UCSD-AML1 (cell line): Measurements from ENCODE around the gene CACNA1G.

Experiments used
- DNase-seq: peaks from one replicate; lab custom pipeline; 2025; ENCODE audit not compliant: unreplicated experiment; lab: John Stamatoyannopoulos, UW

Gene CACNA1G

DNA sequence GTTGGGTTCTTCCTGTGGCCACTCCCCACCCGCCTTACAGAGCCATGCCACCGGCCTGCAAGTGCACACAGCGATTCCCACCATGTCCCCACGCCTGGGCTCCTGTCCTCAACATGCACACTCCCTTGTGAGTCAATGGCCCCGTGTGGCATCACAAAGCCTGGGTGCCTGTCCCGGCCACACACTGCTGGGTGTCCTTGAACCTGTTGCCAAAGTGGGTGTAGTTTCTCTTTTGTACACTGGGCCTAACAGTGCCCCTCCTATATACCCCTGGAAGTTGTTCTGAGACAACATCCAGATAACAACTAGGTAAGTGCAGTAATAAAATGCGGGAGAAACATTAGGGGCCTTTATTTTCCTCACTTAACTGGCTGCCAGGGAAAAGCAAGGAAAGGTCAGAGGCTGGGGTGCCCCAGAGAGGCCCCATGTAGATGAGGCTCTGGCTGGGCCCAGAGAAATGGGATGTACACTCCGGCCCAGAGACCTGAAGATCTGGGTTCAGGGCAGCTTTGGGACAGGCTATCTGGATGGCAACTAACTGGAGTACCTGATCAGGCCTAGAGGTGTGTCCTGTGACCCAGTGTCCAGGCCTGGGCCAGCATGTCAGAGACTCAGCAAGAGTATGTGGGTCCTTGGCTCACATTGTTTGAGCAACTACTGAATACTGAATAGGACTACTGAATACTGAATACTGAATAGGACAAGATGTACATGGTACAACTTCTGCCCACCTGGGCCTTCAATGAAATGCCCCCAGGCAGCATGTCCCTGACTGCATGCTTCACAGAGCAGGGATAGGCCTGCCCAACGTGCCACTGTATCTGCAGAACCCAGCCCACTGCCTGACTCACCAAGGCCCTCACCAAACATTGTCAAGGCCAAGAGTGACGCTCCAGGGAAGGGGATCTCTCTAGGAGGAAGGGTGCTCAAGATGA lies 82.5 kb downstream of the CACNA1G start:
- DNase-seq = no peak

DNA sequence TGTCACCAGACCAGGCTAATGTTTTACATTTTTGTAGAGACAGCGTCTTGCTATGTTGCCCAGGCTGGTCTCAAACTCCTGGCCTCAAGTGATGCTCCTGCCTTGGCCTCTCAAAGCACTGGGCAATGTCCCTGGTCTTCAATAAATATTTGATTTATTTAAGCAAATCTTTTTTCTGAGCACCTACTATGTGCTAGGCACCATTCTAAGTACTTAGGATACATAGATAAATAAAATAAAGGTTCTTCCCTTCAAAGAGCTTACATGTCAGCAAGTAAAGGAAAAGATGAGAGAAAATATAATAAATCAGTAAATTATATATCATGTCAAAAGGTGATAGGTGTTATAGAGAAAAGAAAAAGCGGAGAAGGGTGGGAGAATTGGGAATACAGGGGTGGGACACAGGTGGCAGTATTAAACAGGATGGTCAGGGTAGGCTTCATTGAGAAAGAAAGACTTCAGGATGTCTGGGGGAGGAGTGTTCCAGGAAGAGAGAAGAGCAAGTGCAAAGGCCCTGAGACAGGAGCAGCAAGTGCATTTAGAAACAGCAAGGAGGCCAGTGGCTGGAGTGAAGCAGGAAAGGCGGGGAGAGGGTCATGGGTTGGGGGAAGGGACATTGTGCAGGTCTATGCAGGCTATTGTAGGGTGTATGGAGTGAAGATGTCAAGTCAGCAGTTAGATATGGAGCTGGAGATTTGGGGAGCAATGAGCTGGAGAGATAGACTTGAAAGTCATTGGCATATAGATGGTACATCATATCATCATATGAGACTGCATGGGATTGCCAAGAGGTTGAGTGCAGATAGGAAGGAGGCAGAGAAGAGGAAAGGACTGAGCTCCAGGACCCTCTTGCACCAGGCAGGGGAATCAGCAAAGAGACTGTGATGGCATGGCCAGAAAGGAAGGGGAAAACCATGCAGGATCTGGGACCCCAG lies 85.5 kb downstream of the CACNA1G start:
- no peak for DNase-seq

DNA sequence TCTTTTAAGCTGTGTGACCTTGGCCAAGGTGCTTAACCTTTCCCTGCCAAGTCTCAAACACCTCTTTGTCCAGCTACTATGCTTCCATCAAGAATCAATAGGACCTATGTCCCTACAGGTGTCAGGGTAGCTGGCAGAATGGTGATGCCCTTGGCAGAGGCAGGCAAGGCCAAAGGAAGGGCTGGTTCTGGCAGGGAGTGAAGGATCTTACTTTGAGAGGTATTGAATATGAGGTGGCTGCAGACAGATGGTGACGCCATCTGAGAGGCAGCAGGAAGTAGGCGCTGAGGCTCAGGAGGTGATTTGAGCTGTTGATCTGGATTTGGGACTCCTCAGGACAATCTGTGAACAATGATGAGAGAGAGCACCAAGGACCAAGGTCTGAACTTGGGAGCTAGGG lies 86.7 kb downstream of the CACNA1G start:
- DNase-seq = no peak

DNA sequence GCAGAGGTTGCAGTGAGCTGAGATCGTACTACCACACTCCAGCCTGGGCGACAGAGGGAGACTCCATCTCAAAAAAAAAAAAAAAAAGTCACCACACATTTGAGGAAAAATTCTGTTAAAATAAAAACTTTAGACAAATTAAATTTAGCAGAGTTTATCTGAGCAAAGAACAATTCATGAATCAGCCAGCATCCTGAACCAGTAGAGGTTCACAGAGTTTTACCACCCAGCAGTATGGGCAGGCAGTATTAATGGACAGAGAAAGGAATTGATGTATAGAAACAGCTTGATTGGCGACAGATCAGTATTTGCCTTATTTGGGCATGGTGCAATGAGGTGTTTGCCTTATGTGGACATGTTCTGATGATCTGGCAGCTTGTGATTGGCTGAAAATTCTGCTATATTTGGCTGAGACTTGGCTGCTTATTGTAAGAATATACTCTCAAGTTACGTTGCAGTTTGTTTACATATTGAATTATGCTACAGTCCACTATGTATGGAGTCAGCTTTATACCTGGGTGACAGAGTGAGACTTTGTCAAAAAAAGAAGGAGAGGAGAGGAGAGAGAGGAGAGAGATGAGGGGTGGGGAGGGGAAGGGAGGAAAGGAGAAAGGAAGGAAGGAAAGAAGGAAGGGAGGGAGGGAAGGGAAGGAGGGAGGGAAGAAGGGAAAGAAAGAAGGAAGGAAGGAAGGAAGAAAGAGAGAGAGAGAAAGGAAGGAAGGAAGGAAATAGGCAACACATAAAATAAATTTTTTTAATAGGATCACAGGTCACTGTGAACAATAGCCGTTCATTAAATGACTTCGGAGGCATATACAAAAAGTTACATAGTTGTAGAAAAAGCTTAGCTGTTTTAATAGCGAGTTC lies 88.8 kb downstream of the CACNA1G start:
- no peak for DNase-seq

DNA sequence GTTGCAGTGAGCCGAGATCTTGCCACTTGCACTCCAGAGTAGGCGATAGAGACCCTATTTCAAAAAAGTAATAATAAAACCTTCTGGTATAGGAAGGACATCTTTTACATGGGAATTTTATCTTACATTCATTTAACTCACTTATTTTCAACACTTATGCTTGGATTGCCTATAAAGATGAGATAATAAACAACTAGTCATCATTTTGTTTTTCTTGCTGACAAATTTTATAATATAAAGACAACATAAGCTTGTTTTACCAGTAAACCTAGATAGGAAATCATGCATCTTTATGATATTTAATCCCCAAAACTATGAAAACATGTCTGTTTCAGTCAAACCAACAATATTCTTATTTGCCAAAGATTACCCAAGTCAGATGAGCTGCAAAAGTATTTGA lies 91.1 kb downstream of the CACNA1G start:
- no peak for DNase-seq

DNA sequence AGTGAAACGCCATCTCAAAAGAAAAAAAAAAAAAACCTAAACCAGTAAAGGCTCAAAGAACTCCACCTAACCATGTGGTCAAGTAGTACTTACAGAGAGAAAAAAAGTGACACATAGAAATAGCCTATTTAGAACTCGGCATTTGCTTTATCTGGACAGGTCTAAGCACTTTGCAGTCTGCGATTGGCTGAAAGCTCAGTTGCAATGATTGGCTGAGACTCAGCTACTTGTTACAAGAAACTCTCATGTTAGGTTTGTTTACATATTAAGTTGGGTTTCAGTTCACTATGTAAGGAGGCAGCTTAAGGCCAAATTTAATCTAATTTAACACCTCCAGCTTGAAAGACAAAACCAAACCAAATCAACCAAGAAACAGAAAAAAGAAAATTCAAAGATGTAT lies 93.2 kb downstream of the CACNA1G start:
- no peak for DNase-seq

DNA sequence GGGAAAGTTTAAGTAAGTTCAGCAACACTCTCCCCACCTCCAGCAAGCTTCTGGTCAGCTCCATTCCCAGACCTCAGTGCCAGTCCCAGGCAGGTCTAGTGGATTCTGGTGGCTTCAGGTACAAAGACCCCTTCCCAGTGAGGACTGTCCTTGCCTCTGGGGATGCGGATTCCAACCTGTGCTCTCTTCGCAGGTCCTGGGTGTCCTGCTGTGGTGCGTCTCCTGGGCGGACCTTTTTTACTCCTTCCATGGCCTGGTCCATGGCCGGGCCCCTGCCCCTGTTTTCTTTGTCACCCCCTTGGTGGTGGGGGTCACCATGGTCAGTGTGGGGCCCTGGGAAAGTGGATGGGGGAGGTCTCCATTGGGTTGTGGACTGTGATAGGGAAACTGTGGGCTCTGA lies 96.0 kb downstream of the CACNA1G start:
- no peak for DNase-seq

DNA sequence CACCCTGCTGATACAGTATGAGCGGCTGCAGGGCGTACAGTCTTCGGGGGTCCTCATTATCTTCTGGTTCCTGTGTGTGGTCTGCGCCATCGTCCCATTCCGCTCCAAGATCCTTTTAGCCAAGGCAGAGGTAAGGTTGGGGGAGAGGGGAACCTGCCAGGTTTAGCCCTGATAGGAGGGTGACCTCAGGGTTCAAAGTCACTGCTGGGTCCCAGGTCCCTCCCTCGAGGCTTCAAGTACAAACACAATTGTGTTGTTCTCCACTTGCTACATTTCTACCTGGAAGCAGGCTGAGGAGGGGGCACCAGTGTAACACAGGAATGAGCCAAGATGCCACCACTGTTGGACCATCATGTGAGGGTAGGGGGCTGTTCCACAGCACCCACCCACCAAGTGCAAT lies 96.5 kb downstream of the CACNA1G start:
- no peak for DNase-seq

DNA sequence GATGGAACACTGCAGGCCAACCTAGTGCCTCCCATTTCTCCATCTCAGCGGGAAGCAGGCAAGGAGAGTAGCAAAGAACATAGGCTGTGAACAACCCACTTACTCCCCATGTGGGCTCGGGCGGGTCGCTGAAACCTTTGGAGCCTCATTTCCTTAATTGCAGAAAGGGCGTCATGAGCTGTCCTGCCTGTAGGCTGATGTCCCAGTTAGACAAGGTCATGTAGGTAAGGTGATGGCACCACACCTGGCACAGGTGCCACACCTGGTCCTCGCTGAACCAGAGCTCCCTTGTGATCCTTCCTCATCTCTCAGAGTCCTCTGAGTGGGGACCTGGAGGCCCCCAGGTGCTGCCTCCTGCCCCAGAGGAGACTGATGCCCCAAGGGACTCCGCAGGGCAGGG lies 97.1 kb downstream of the CACNA1G start:
- no peak for DNase-seq

DNA sequence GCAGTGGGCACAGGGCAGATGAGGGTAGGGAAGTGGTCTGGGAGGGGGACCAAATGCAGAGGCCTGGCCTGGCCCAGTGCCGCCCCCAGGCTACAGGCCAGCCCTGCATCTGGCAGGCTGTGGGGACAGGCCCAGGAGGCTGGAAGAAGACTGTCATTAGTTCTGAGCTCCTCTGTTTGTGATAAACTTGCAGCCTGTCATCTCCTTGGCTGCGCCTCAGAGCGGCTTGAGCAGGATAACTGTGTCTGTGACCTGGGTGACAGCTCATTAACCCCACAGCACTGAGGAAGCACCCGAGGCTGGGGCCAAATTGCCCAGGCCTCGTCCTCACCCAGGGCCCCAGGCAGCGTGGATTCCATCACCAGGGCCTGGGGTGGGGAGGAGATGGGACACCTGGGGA lies 98.1 kb downstream of the CACNA1G start:
- DNase-seq = no peak

DNA sequence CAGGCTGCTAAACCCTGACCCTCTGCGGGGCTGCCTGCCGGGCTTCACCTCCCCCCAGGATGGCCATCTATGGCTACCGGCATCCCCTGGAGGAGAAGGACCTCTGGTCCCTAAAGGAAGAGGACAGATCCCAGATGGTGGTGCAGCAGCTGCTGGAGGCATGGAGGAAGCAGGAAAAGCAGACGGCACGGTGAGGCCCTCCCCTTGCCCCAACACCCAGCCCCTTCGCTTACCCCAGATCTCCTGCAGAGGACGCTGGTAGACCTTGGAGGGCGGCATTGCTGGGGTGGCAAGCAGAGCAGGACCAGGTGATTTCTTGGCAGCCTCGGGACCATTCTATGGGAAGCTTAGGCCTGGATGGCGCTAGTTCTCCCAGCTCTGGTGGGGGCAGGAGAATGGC lies 98.7 kb downstream of the CACNA1G start:
- DNase-seq = no peak

DNA sequence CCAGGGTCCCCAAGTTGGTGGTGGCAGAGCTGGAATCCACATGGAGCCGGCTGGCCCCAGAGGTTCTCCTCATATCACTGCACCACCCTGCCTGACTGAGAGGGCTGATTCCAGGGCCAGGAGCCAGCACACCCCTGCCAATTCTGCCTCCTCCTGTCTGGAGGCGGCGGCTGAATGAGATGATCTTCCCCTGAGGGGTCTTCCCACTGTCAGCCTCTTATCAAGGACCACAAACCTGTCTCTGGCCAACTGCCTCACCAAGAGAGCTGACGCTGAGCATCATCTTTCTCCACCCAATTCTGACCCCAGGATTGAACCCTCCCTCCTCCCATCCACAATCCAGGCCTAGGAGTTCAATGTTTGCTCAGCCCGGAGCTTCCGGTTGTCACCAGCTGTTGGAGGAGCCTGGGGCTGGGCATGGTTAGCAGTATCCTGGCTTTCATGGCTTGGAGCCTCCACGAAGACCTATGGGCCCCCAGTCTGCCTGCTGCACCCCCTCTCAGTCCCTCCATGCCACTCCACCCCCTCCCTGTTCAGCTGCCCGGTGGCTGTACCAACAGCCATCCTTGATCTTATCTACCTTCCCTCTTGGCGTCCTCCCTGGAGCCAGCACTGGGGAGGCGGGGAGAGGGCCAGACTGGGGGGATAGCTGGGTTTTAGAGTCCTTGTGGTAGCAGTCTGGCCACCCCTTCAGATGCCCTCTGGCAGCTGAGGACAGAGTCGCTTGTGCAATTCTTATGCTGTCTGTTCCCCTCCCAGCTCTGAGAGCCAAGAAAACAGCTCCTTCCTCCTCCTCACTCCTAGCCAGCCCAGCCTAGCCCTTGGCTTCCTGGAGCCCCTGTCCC lies 99.7 kb downstream of the CACNA1G start:
- no peak for DNase-seq

DNA sequence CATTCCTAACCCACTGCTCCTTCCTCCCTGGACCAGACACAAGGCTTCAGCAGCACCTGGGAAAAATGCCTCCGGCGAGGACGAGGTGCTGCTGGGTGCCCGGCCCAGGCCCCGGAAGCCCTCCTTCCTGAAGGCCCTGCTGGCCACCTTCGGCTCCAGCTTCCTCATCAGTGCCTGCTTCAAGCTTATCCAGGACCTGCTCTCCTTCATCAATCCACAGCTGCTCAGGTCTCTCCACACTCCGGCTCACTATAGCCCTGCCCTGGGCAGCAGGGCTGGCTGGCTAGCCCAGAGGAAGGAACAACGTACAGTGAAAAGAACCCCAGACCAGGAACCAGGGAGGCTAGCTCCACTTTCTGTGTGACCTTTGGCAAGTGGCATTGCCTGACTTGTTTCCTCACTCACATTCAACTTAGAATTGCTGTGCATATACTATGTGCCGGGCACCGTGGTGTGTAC lies 100.4 kb downstream of the CACNA1G start:
- peak; percentile 51 for DNase-seq

DNA sequence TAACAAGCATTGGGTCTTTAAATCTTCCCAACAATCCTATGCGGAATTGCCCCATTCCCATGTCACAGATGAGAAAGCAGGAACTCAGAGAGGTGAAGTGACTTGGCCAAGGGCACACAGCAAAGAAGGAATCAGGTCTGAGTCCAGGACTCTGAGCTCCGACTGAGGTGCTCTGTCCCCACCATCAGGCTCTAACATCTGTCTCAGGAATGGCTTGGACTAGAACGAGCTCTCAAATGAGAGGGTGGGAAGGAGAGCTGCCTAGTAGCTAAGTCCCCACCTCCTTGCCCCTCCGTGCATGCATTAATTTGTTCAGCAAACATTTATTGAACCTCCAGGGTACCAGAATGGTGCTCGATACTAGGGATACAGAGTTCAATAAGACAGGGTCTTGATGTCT lies 100.8 kb downstream of the CACNA1G start:
- no peak for DNase-seq

DNA sequence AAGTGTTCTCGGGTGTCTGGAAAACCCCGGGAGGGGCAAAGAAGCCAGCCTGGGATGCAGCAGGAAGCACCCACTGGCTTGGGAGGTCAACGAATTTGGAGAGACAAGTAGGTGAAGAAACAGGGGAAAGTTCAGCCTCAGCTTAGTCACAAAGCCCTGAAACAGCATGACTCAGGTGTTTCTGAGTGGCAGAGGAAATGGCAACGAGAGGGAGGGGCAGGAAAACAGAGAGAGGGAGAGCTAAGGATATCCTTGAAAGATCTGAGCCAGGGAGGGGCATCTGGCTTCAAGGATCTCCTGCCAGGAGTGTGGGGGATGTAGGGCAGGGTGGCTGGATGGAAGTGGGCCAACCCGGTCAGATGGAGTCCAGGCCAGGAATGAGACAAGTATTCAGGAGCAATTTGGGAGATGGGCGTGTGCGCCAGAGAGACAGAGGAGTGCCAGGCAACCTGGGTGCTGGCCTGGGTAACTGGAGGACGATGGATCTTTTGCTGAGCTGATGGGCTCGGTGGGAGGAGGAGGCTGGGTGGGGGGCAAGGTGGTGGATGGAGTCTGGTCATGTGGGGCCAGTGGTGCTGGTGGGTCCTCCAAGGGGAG lies 101.4 kb downstream of the CACNA1G start:
- peak; percentile 68 for DNase-seq

DNA sequence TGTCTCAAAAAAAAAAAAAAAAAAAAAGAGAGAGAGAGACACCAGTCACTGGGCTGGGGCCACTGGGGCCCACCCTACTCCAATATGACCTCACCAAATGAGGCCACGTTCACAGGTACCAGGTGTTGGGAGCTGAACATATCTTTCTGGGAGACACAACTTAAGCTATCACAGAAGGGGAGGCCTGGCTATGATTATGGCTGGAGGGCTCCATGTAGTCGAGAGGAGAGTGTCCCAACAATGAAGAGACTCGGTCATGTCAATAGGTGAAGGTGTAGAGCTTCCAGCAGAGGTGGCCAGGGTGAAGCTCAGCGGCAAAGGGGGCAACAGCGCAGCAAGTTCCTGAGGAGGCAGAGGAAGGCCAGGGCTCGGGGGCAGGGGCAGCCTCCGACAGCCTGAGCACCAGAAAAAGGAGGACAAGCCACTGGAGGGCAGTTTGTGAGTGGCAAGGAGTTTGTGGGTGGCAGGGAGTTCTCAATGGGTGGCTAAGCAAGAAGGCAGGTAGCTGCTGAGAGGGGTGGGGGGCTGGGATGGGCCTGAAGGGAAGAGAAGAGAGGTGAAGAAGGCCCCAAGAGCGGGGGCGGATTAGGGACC lies 102.2 kb downstream of the CACNA1G start:
- no peak for DNase-seq

DNA sequence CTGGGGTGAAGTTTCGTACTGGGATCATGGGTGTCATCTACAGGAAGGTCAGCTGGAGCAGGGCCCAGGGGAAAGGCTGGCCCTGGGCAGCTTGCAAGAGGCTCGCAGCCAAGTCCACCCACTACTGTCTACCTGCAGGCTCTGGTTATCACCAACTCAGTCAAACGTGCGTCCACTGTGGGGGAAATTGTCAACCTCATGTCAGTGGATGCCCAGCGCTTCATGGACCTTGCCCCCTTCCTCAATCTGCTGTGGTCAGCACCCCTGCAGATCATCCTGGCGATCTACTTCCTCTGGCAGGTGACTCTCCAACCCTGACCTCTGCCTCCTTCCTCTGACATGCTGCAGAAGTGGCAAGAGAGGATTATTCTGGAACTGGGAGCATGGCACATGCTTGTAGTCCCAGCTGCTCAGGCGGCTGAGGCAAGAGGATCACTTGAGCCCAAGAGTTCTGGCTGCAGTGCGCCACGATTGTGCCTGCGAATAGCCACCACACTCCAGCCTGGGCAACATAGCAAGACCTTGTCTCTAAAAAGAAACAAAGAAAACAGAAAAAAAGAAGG lies 103.4 kb downstream of the CACNA1G start:
- no peak for DNase-seq

DNA sequence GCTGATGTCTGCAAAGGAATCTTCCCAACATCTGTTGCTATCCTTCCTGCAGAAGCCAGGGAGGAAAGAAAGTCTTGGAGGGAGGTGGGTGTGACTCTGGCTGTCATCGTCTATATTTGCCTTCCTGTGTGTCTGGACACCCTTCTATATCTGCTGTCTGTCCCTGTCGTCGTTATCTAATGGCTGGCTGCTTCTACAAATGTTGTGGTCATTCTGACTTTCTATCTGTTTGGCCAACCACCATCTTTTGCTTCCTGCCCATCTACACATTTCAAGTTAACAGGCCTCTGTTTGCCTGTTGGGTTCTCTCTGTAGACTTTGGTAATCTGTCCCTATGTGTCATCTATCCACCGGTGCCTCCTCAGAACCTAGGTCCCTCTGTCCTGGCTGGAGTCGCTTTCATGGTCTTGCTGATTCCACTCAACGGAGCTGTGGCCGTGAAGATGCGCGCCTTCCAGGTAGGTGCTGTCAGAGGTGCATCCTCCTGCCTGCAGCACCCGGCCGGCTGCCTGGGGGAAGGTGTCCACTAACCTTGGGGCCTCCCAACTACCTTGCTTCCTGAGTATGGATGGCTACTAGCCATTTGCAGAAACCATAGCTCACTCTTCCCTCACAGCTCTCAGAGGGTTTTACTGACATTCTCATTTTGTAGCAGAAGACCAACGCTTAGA lies 104.4 kb downstream of the CACNA1G start:
- DNase-seq = no peak
